GM19455 (cell line): ENCODE measurements around the gene ZNF718.
"Not testable (repeated sequence)": the region's sequence is repeated elsewhere in the genome, so short reads cannot be mapped to it uniquely, and the experiment has no call there.

Experiments used
- ATAC-seq: cut with Tn5 transposase; IDR thresholded peaks from one replicate; pipeline ENCODE4 v1.9.1; 2021; ENCODE audit not compliant: unreplicated experiment

The ZNF718 gene

GRCh38 chr4:147233-147632 is 22.9 kb downstream of the ZNF718 start:
- ATAC-seq = no peak

- ATAC-seq = no peak
Measured at GRCh38 chr4:161496-162284, 37.4 kb downstream of the ZNF718 start.

- ATAC-seq = not testable (repeated sequence)
Measured at GRCh38 chr4:169640-170039, 45.3 kb downstream of the ZNF718 start.

GRCh38 chr4:171318-171717 is 47.0 kb downstream of the ZNF718 start:
- not testable (repeated sequence) for ATAC-seq

GRCh38 chr4:173666-174314 is 49.5 kb downstream of the ZNF718 start:
- ATAC-seq = no peak

GRCh38 chr4:175986-176385 is 51.7 kb downstream of the ZNF718 start:
- ATAC-seq = no peak

GRCh38 chr4:176995-177394 is 52.7 kb downstream of the ZNF718 start:
- ATAC-seq = no peak

- not testable (repeated sequence) for ATAC-seq
Measured at GRCh38 chr4:182225-182624, 57.9 kb downstream of the ZNF718 start.

- ATAC-seq = no peak
Measured at GRCh38 chr4:188091-188490, 63.8 kb downstream of the ZNF718 start.

GRCh38 chr4:195159-195558 is 70.9 kb downstream of the ZNF718 start:
- not testable (repeated sequence) for ATAC-seq

GRCh38 chr4:200936-201335 is 76.6 kb downstream of the ZNF718 start:
- ATAC-seq = no peak

- not testable (repeated sequence) for ATAC-seq
Measured at GRCh38 chr4:202822-203221, 78.5 kb downstream of the ZNF718 start.

- no peak for ATAC-seq
Measured at GRCh38 chr4:205097-205756, 80.9 kb downstream of the ZNF718 start.

- no peak for ATAC-seq
Measured at GRCh38 chr4:206054-206453, 81.8 kb downstream of the ZNF718 start.

- not testable (repeated sequence) for ATAC-seq
Measured at GRCh38 chr4:208416-209096, 84.3 kb downstream of the ZNF718 start.

- ATAC-seq = no peak
Measured at GRCh38 chr4:211033-211511, 86.8 kb downstream of the ZNF718 start.

GRCh38 chr4:212438-213188 is 88.3 kb downstream of the ZNF718 start:
- no peak for ATAC-seq

GRCh38 chr4:213189-213535 is 88.9 kb downstream of the ZNF718 start:
- not testable (repeated sequence) for ATAC-seq
